HCT116 (cell line): ENCODE data around the gene MAPK8IP1.

Experiments used
- CEBPB ChIP-seq: IDR thresholded peaks from 2 replicates; pipeline ENCODE4 v1.6.1; 2012; ENCODE audit warnings: low read depth
- CTCF ChIP-seq, 3 experiments: fragments of 200-600 bp in 1 of 3; sonication (generic) in 1 of 3; IDR thresholded peaks in 2 of 3; conservative IDR thresholded peaks in 1 of 3; 2 replicates each; pipeline ENCODE4 v1.5.1; 2012 to 2017; ENCODE audit warnings: low read depth in 2 of 3, low read length in 2 of 3, antibody characterized with exemption in 1 of 3, borderline replicate concordance in 1 of 3, control low read depth in 1 of 3, mild to moderate bottlenecking in 1 of 3, mixed read lengths in 1 of 3, mixed run types in 1 of 3, moderate library complexity in 1 of 3; ENCODE audit not compliant: insufficient read depth in 1 of 3
- EZH2phosphoT487 ChIP-seq: fragments of 200-600 bp; IDR thresholded peaks from 2 replicates; pipeline ENCODE4 v1.6.1; 2018; ENCODE audit warnings: antibody characterized with exemption, borderline replicate concordance
- POLR2AphosphoS5 ChIP-seq: IDR thresholded peaks from 2 replicates; pipeline ENCODE4 v1.6.1; 2011; ENCODE audit warnings: mild to moderate bottlenecking, low read depth, low read length, moderate library complexity
- REST ChIP-seq: IDR thresholded peaks from 2 replicates; pipeline ENCODE4 v1.6.1; 2012; ENCODE audit warnings: low read depth
- YY1 ChIP-seq: IDR thresholded peaks from 2 replicates; pipeline ENCODE4 v1.6.1; 2011; ENCODE audit warnings: low read length, low read depth, moderate library complexity, mild to moderate bottlenecking; ENCODE audit not compliant: insufficient replicate concordance; ENCODE audit errors: extremely low read depth
- ZNF274 ChIP-seq: fragments of 200-500 bp; sonication (Bioruptor generic); IDR thresholded peaks from 2 replicates; pipeline ENCODE4 v1.6.1; 2014; ENCODE audit warnings: mild to moderate bottlenecking, low read depth, low read length, inconsistent platforms

- TF ChIP-seq EZH2phosphoT487, result no peak
- no peak for TF ChIP-seq CTCF (IDR thresholded peaks at IDR 0.05 in 2 of 3, conservative IDR thresholded peaks at IDR 0.05 in 1 of 3; ENCODE audit: borderline replicate concordance in 1 of 3, insufficient read depth in 1 of 3, low read depth in 2 of 3, low read length in 2 of 3)
- no peak for TF ChIP-seq YY1
- TF ChIP-seq CEBPB, result no peak
- no peak for TF ChIP-seq REST
- TF ChIP-seq POLR2AphosphoS5, result no peak
- no peak for TF ChIP-seq ZNF274
Observed at GRCh38 chr11:45859661-45860140, 25.8 kb upstream of the MAPK8IP1 start.
